BJ (cell line): ENCODE measurements around the gene TEX13A. TPM values are rescaled to one million over a fixed set of nuclear protein-coding genes. Genes with fewer than 3 reads are reported as not detected.

Experiments used
- CTCF ChIA-PET: fragments of 350-600 bp; formaldehyde crosslinking; extraction: SDS; loops from one replicate; lab custom pipeline; 2021; ENCODE audit warnings: antibody characterized with exemption, inconsistent platforms; lab: Yijun Ruan, JAX
- POLR2A ChIA-PET: fragments of 300-600 bp; sonication (Branson Sonifier 250); formaldehyde crosslinking; extraction: SDS; loops from one replicate; lab custom pipeline; 2021; ENCODE audit warnings: antibody characterized with exemption; lab: Charles Lee
- DNase-seq: peaks from one replicate; pipeline ENCODE4 v3.0.0-alpha.2; 2011; ENCODE audit warnings: low read depth
- H3K27me3 ChIP-seq: 2 replicates; pipeline ENCODE4 v1.6.0; 2011; ENCODE audit warnings: low read length; ENCODE audit not compliant: control insufficient read depth, insufficient read depth
- H3K36me3 ChIP-seq: 2 replicates; pipeline ENCODE4 v1.5.1; 2011; ENCODE audit warnings: low read length; ENCODE audit not compliant: control insufficient read depth, insufficient read depth
- H3K4me3 ChIP-seq: 2 replicates; pipeline ENCODE4 v1.5.1; 2011; ENCODE audit warnings: low read depth, mild to moderate bottlenecking, control low read depth, low read length
- CTCF ChIP-seq: IDR thresholded peaks from 2 replicates; pipeline ENCODE4 v1.5.1; 2011; ENCODE audit warnings: low read depth, mild to moderate bottlenecking, control low read depth, inconsistent platforms, low read length, moderate library complexity; ENCODE audit not compliant: insufficient read depth
- polyA minus RNA-seq: library from RNA; depleted of rRNA, polyadenylated mRNA; stranded (reverse); fragments of >200 nt; gene quantifications from 2 replicates; pipeline ENCODE4 v1.2.3, GENCODE V29; 2011; rRNA and poly(A)+ RNA removed
- polyA plus RNA-seq: library from polyadenylated mRNA; depleted of rRNA; stranded (reverse); fragments of >200 nt; gene quantifications from 2 replicates; pipeline ENCODE4 v1.2.3, GENCODE V29; 2011; rRNA removed

The TEX13A gene
- polyA plus RNA-seq = not detected in 2 replicates
- not detected in 2 replicates for polyA minus RNA-seq

GRCh38 chrX:105220636-105221035, at the start of gene TEX13A:
Gene TEX13A (minus strand): TSS chrX:105220694. CDS start chrX:105220397, 297 bp downstream.
- Histone ChIP-seq H3K36me3 (no peaks in the 10 kb centered on the region), H3K27me3 (no peaks in the 10 kb centered on the region), H3K4me3 (no peak within 1 kb of the TSS)
- TF ChIP-seq CTCF = no peak
- CTCF ChIA-PET = no interaction called here
- POLR2A ChIA-PET = no interaction called here
- DNase-seq = no peak

- ChIA-PET POLR2A (no interaction called here), CTCF (no interaction called here)
- no peak for DNase-seq
Observed at GRCh38 chrX:105269386-105269785, 48.9 kb upstream of the TEX13A start.

GRCh38 chrX:105267167-105267566, 46.7 kb upstream of the TEX13A start:
- ChIA-PET CTCF (no interaction called here), POLR2A (no interaction called here)
- DNase-seq = no peak
- Histone ChIP-seq H3K27me3 (no peaks in the 10 kb centered on the region), H3K36me3 (no peaks in the 10 kb centered on the region), H3K4me3 (no peak overlapping the region)
- no peak for TF ChIP-seq CTCF

More at GRCh38 chrX:105269386-105269785, 48.9 kb upstream of the TEX13A start:
- TF ChIP-seq CTCF = no peak
- Histone ChIP-seq H3K36me3 (no peaks in the 10 kb centered on the region), H3K4me3 (no peak overlapping the region), H3K27me3 (no peaks in the 10 kb centered on the region)

GRCh38 chrX:105266456-105266855, 46.0 kb upstream of the TEX13A start:
- DNase-seq = no peak
- TF ChIP-seq CTCF = no peak
- POLR2A ChIA-PET = no interaction called here
- Histone ChIP-seq H3K27me3 (no peaks in the 10 kb centered on the region), H3K36me3 (no peaks in the 10 kb centered on the region), H3K4me3 (no peak overlapping the region)
- CTCF ChIA-PET = no interaction called here

GRCh38 chrX:105265093-105265492, 44.6 kb upstream of the TEX13A start:
- no peaks in the 10 kb centered on the region for H3K36me3 ChIP-seq
- TF ChIP-seq CTCF = no peak
- ChIA-PET POLR2A (interaction anchor here (0.7 kb wide), 1 partner anchor 9 kb away, joined by 3 read pairs; no protein-coding TSS in a partner anchor), CTCF (no interaction called here)
- no peak overlapping the region for H3K4me3 ChIP-seq
- H3K27me3 ChIP-seq = no peaks in the 10 kb centered on the region
- DNase-seq = no peak
